IMR-90 (cell line): ENCODE data around the gene LRRC18. TPM values are rescaled to one million over a fixed set of nuclear protein-coding genes. Genes with fewer than 3 reads are reported as not detected.

Experiments
- ATAC-seq: fragments of 200-7000 bp; cut with Tn5 transposase; 2 replicates; pipeline ENCODE4 v1.9.1; 2020; ENCODE audit warnings: low read depth, mild to moderate bottlenecking, moderate library complexity
- BruUV-seq: library from RNA; stranded (reverse); fragments of 400-500 nt; replicated peaks from 2 replicates; lab custom pipeline; 2021; lab: Mats Ljungman, UMichigan
- CTCF ChIA-PET: fragments of 300-600 bp; formaldehyde crosslinking; extraction: SDS; loops from one replicate; lab custom pipeline; 2021; ENCODE audit warnings: antibody characterized with exemption; lab: Yijun Ruan, JAX
- POLR2A ChIA-PET: fragments of 300-600 bp; sonication (Branson Sonifier 250); formaldehyde crosslinking; loops from one replicate; lab custom pipeline; 2022; ENCODE audit warnings: antibody characterized with exemption; ENCODE audit not compliant: unreplicated experiment; lab: Charles Lee
- DNase-seq: peaks from one replicate; pipeline ENCODE4 v3.0.0; 2013
- H2AFZ ChIP-seq: replicated peaks from 2 replicates; pipeline ENCODE3; 2013; ENCODE audit warnings: low read length, mild to moderate bottlenecking; ENCODE audit not compliant: poor library complexity
- H2AK5ac ChIP-seq: 2 replicates; pipeline ENCODE4 v1.6.1; 2013; ENCODE audit warnings: low read depth, low read length, inconsistent platforms
- H2AK9ac ChIP-seq: replicated peaks from 2 replicates; pipeline ENCODE3; 2013; ENCODE audit warnings: mild to moderate bottlenecking, low read depth, low read length, moderate library complexity; ENCODE audit not compliant: poor library complexity
- H2BK120ac ChIP-seq: 2 replicates; pipeline ENCODE4 v1.6.1; 2013; ENCODE audit warnings: low read depth, low read length, inconsistent platforms
- H2BK15ac ChIP-seq: 3 replicates; pipeline ENCODE4 v1.6.1; 2013; ENCODE audit warnings: low read depth, low read length, inconsistent platforms
- H2BK20ac ChIP-seq: 2 replicates; pipeline ENCODE4 v1.6.1; 2013; ENCODE audit warnings: low read depth, mild to moderate bottlenecking, inconsistent platforms, low read length, moderate library complexity
- H2BK5ac ChIP-seq: 2 replicates; pipeline ENCODE4 v1.6.1; 2013; ENCODE audit warnings: mild to moderate bottlenecking, low read depth, low read length, inconsistent platforms; ENCODE audit not compliant: poor library complexity, severe bottlenecking
- H3K14ac ChIP-seq: replicated peaks from 2 replicates; pipeline ENCODE4 v1.6.1; 2013; ENCODE audit warnings: low read depth, low read length, inconsistent platforms
- H3K18ac ChIP-seq: 2 replicates; pipeline ENCODE4 v1.6.1; 2013; ENCODE audit warnings: low read depth, low read length, control low read depth
- H3K23ac ChIP-seq: 2 replicates; pipeline ENCODE4 v1.6.1; 2013; ENCODE audit warnings: low read depth, low read length, inconsistent platforms
- H3K27ac ChIP-seq: 2 replicates; pipeline ENCODE4 v1.5.1; 2013; ENCODE audit warnings: mild to moderate bottlenecking, control low read depth, low read length; ENCODE audit not compliant: insufficient read depth
- H3K27me3 ChIP-seq: 2 replicates; pipeline ENCODE4 v1.6.1; 2013; ENCODE audit warnings: low read length; ENCODE audit not compliant: control insufficient read depth, insufficient read depth
- H3K36me3 ChIP-seq: 2 replicates; pipeline ENCODE4 v1.6.1; 2013; ENCODE audit warnings: low read length, mixed read lengths; ENCODE audit not compliant: control insufficient read depth, insufficient read depth
- H3K4ac ChIP-seq: 2 replicates; pipeline ENCODE4 v1.6.1; 2013; ENCODE audit warnings: low read depth, low read length, inconsistent platforms
- H3K4me1 ChIP-seq: 2 replicates; pipeline ENCODE4 v1.6.1; 2013; ENCODE audit warnings: low read length, mixed read lengths; ENCODE audit not compliant: control insufficient read depth, insufficient read depth
- H3K4me2 ChIP-seq: 2 replicates; pipeline ENCODE4 v1.6.1; 2013; ENCODE audit warnings: low read depth, mild to moderate bottlenecking, control low read depth, low read length, moderate library complexity
- H3K4me3 ChIP-seq: 2 replicates; pipeline ENCODE4 v1.5.1; 2013; ENCODE audit warnings: low read depth, mild to moderate bottlenecking, control low read depth, low read length, moderate library complexity; ENCODE audit not compliant: insufficient read depth
- H3K56ac ChIP-seq: 2 replicates; pipeline ENCODE4 v1.6.1; 2013; ENCODE audit warnings: low read length, inconsistent platforms; ENCODE audit not compliant: insufficient read depth; ENCODE audit errors: extremely low read depth
- H3K79me1 ChIP-seq, 2 experiments: 2 replicates each; pipeline ENCODE4 v1.6.1; 2013; ENCODE audit warnings: low read length in 2 of 2, inconsistent platforms in 1 of 2, low read depth in 1 of 2
- H3K9ac ChIP-seq: 2 replicates; pipeline ENCODE4 v1.6.1; 2013; ENCODE audit warnings: low read depth, low read length, control low read depth
- H3K9me1 ChIP-seq: 2 replicates; pipeline ENCODE4 v1.6.1; 2013; ENCODE audit warnings: low read length, inconsistent platforms; ENCODE audit not compliant: insufficient read depth
- H3K9me3 ChIP-seq: 2 replicates; pipeline ENCODE4 v1.6.1; 2013; ENCODE audit warnings: low read length; ENCODE audit not compliant: control insufficient read depth, insufficient read depth
- H4K20me1 ChIP-seq: 2 replicates; pipeline ENCODE4 v1.6.1; 2013; ENCODE audit warnings: low read length, inconsistent platforms; ENCODE audit not compliant: insufficient read depth
- H4K5ac ChIP-seq: 2 replicates; pipeline ENCODE4 v1.6.1; 2013; ENCODE audit warnings: mild to moderate bottlenecking, low read depth, low read length, control low read depth
- H4K8ac ChIP-seq, 2 experiments: 2 replicates each; pipeline ENCODE4 v1.6.1; 2013; ENCODE audit warnings: low read depth in 2 of 2, low read length in 2 of 2, control low read depth in 1 of 2, inconsistent platforms in 1 of 2
- H4K91ac ChIP-seq: 2 replicates; pipeline ENCODE4 v1.6.1; 2013; ENCODE audit warnings: low read depth, low read length, inconsistent platforms; ENCODE audit not compliant: insufficient read depth
- BHLHE40 ChIP-seq: fragments of 150-350 bp; IDR thresholded peaks from 2 replicates; pipeline ENCODE4 v1.6.1; 2016; ENCODE audit warnings: mild to moderate bottlenecking, low read depth, low read length
- CEBPB ChIP-seq: IDR thresholded peaks from 2 replicates; pipeline ENCODE4 v1.6.1; 2012; ENCODE audit warnings: low read depth, low read length, improper control_type of control experiment
- CTCF ChIP-seq: conservative IDR thresholded peaks from 2 replicates; pipeline ENCODE4 v1.5.1; 2012; ENCODE audit warnings: mild to moderate bottlenecking, low read depth, low read length, improper control_type of control experiment
- FOS ChIP-seq: fragments of 150-350 bp; IDR thresholded peaks from 2 replicates; pipeline ENCODE4 v1.6.1; 2016; ENCODE audit warnings: low read depth, low read length
- MAFK ChIP-seq: IDR thresholded peaks from 2 replicates; pipeline ENCODE4 v1.6.1; 2012; ENCODE audit warnings: low read depth, low read length, improper control_type of control experiment
- MAZ ChIP-seq: IDR thresholded peaks from 2 replicates; pipeline ENCODE4 v1.6.1; 2012; ENCODE audit warnings: low read depth, mild to moderate bottlenecking, low read length, improper control_type of control experiment, moderate library complexity, borderline replicate concordance
- MXI1 ChIP-seq: IDR thresholded peaks from 2 replicates; pipeline ENCODE4 v1.6.1; 2012; ENCODE audit warnings: low read depth, mild to moderate bottlenecking, low read length, moderate library complexity, borderline replicate concordance
- NFE2L2 ChIP-seq: fragments of 150-350 bp; IDR thresholded peaks from 2 replicates; pipeline ENCODE4 v1.6.1; 2016; ENCODE audit warnings: low read depth, mild to moderate bottlenecking, low read length
- POLR2A ChIP-seq: IDR thresholded peaks from 2 replicates; pipeline ENCODE4 v1.6.1; 2012; ENCODE audit warnings: mild to moderate bottlenecking, low read depth, low read length
- RAD21 ChIP-seq: IDR thresholded peaks from 2 replicates; pipeline ENCODE4 v1.6.1; 2012; ENCODE audit warnings: low read length, improper control_type of control experiment
- RCOR1 ChIP-seq: IDR thresholded peaks from 2 replicates; pipeline ENCODE4 v1.6.1; 2012; ENCODE audit warnings: mild to moderate bottlenecking, low read length, improper control_type of control experiment; ENCODE audit not compliant: insufficient replicate concordance
- RFX5 ChIP-seq: IDR thresholded peaks from 2 replicates; pipeline ENCODE4 v1.8.0; 2012; ENCODE audit warnings: low read depth, mild to moderate bottlenecking, low read length, moderate library complexity
- SMC3 ChIP-seq: fragments of 150-350 bp; IDR thresholded peaks from 2 replicates; pipeline ENCODE4 v1.6.1; 2016; ENCODE audit warnings: low read depth, mild to moderate bottlenecking, antibody characterized with exemption, low read length, moderate library complexity
- USF2 ChIP-seq: fragments of 150-350 bp; IDR thresholded peaks from 2 replicates; pipeline ENCODE4 v1.6.1; 2017; ENCODE audit warnings: mild to moderate bottlenecking, antibody characterized with exemption, low read length, low read depth
- WGBS, 2 experiments: methylation state at CpG; one replicate each; pipeline versions ENCODE4 v1.1.5 to v1.1.7; 2013; ENCODE audit warnings: missing lambda C conversion rate in 2 of 2; ENCODE audit not compliant: insufficient read length in 1 of 2; ENCODE audit errors: extremely low coverage in 2 of 2; 5-methylcytosine and 5-hydroxymethylcytosine counted together
- dilution Hi-C: fragments of 300-500 bp; cut with HindIII; formaldehyde crosslinking; loops from one replicate; pipeline ENCODE4 v1.14.3; 2018; ENCODE audit warnings: low sequenced_read_pairs; ENCODE audit not compliant: unreplicated experiment
- in situ Hi-C: fragments of 300-500 bp; cut with MboI; formaldehyde crosslinking; loops from 3 replicates; pipeline ENCODE4 v1.14.3; 2019; ENCODE audit warnings: low sequenced_read_pairs, inconsistent platforms, mixed read lengths
- intact Hi-C: fragments of 100-400 bp; cut with micrococcal nuclease; formaldehyde crosslinking; loops from 2 replicates; pipeline ENCODE4 v1.10.0; 2022
- polyA plus RNA-seq, 3 experiments: library from polyadenylated mRNA; depleted of rRNA; stranded (reverse); fragments of >200 nt; gene quantifications; 2 replicates each; pipeline ENCODE4 v1.2.3, GENCODE V29; 2012; ENCODE audit warnings: low replicate concordance in 1 of 3
- total RNA-seq: library from RNA; depleted of rRNA; stranded (reverse); fragments of >200 nt; gene quantifications from 2 replicates; pipeline ENCODE4 v1.2.3, GENCODE V29; 2012
- TF ChIP-seq, protein P1 (sequence below): fragments of 150-350 bp; IDR thresholded peaks from 2 replicates; pipeline ENCODE4 v1.6.1; 2016; ENCODE audit warnings: low read depth, mild to moderate bottlenecking, low read length, moderate library complexity, borderline replicate concordance

The LRRC18 gene
- total and polyA plus RNA-seq, 2 of the 4 experiments (the other 2 are of a cell fraction): not detected

GRCh38 chr10:48901319-48901718 lies 38.3 kb downstream of the LRRC18 start:
- in situ Hi-C loops: no loop called here
- no peak overlapping the region for H2AFZ ChIP-seq
- H4K20me1 ChIP-seq: no peaks in the 10 kb centered on the region
- no peak overlapping the region for H3K27ac ChIP-seq
- no peak overlapping the region for H3K9ac ChIP-seq
- no peak overlapping the region for H3K4ac ChIP-seq
- no peaks in the 10 kb centered on the region for H3K36me3 ChIP-seq
- TF ChIP-seq RAD21 (no peak), MAFK (no peak), MAZ (no peak), CTCF (no peak), BHLHE40 (no peak), USF2 (no peak), RCOR1 (no peak), CEBPB (no peak), POLR2A (no peak), RFX5 (no peak), SMC3 (no peak), FOS (no peak), NFE2L2 (no peak), MXI1 (no peak)
- TF ChIP-seq, protein P1, sequence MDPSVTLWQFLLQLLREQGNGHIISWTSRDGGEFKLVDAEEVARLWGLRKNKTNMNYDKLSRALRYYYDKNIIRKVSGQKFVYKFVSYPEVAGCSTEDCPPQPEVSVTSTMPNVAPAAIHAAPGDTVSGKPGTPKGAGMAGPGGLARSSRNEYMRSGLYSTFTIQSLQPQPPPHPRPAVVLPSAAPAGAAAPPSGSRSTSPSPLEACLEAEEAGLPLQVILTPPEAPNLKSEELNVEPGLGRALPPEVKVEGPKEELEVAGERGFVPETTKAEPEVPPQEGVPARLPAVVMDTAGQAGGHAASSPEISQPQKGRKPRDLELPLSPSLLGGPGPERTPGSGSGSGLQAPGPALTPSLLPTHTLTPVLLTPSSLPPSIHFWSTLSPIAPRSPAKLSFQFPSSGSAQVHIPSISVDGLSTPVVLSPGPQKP: no peak
- ATAC-seq (no peak), DNase-seq (no peak)
- no peaks in the 10 kb centered on the region for H3K79me1 ChIP-seq
- H2BK15ac ChIP-seq: no peak overlapping the region
- no peaks in the 10 kb centered on the region for H3K9me3 ChIP-seq
- BruUV-seq: no TSS peak
- no peak overlapping the region for H2AK9ac ChIP-seq
- H3K23ac ChIP-seq: no peak overlapping the region
- H3K9me1 ChIP-seq: no peaks in the 10 kb centered on the region
- H3K4me1 ChIP-seq: no peaks in the 10 kb centered on the region
- no peak overlapping the region for H3K56ac ChIP-seq
- H3K4me2 ChIP-seq: no peak overlapping the region
- CTCF ChIA-PET: no interaction called here
- POLR2A ChIA-PET: no interaction called here
- dilution Hi-C loops: no loop called here
- no peak overlapping the region for H2BK5ac ChIP-seq
- intact Hi-C loops: no loop called here
- H2BK20ac ChIP-seq: no peak overlapping the region
- no peak overlapping the region for H4K91ac ChIP-seq
- no peak overlapping the region for H4K8ac ChIP-seq
- no peak overlapping the region for H4K5ac ChIP-seq
- no peak overlapping the region for H3K14ac ChIP-seq
- H2BK120ac ChIP-seq: no peak overlapping the region
- no CpG with 5 or more reads among the region's 5 CpGs for WGBS, 2 experiments
- no peak overlapping the region for H3K4me3 ChIP-seq
- peaks cover 3% of the 10 kb centered on the region; the same call in 1 of the 2 replicates for H3K27me3 ChIP-seq
- no peak overlapping the region for H2AK5ac ChIP-seq
- H3K18ac ChIP-seq: no peak overlapping the region
